Measurements from ENCODE around the gene SUPT5H. TPM values are rescaled to one million over a fixed set of nuclear protein-coding genes. Genes with fewer than 3 reads are reported as not detected.
A peak's percentile ranks its signal among the peaks of the same experiment; 100 is the strongest.

Gene SUPT5H
- total RNA-seq, 1 experiment from 2014 or later = 171 TPM

GRCh38 chr19:39498798-39499642 lies 53.6 kb downstream of the SUPT5H start, which contains the start of gene DLL3:
DLL3 (plus strand) TSS chr19:39498947; CDS start chr19:39498975, 28 bp downstream.
- H3K27me3 Mint-ChIP-seq (ENCODE audit: insufficient read depth, unreplicated experiment) = peaks cover 21% of the 10 kb centered on the region
- DNase-seq = peak in 1 of 2 experiments; percentile 65
- H3K4me1 Mint-ChIP-seq (ENCODE audit: low read depth, unreplicated experiment) = peaks cover 16% of the 10 kb centered on the region
- intact Hi-C loops (cut with micrococcal nuclease; ENCODE audit: unreplicated experiment) = loop anchor here (1.0 to 2.0 kb wide), 2 partner anchors 33 to 42 kb away; partner anchors contain the start of genes EID2 and EID2B
- H3K36me3 ChIP-seq (ENCODE audit: control insufficient read depth, insufficient read depth, low read length) = no peaks in the 10 kb centered on the region
- H3K36me3 Mint-ChIP-seq (ENCODE audit: insufficient read depth, unreplicated experiment) = no peaks in the 10 kb centered on the region
- peaks cover 1% of the 10 kb centered on the region for H3K27me3 ChIP-seq (replicated peaks; ENCODE audit: control insufficient read depth, insufficient read depth, low read length)
- peak within 1 kb of the TSS; percentile 35 for H3K4me3 ChIP-seq (ENCODE audit: low read depth, low read length)
- H3K4me1 ChIP-seq = peaks cover 18% of the 10 kb centered on the region
- H3K27ac Mint-ChIP-seq (ENCODE audit: unreplicated experiment) = no peak within 1 kb of the TSS
- no peaks in the 10 kb centered on the region for H3K9me3 ChIP-seq
- peak within 1 kb of the TSS; percentile 85 for H3K4me3 Mint-ChIP-seq (ENCODE audit: unreplicated experiment)
- ChIA-PET POLR2A (interaction anchor here (0.6 to 0.8 kb wide), 3 partner anchors 33 to 1566 kb away, joined by 4 to 9 read pairs (median 6); partner anchors contain the start of gene RPS16), CTCF (interaction anchor here (0.6 to 2.1 kb wide), 10 partner anchors 9 to 243 kb away, joined by 3 to 21 read pairs (median 10); partner anchors contain the start of gene EID2B)
- TF ChIP-seq CTCF (IDR thresholded peaks at IDR 0.05; ENCODE audit: insufficient read depth in 1 of 2, low read depth in 1 of 2, low read length in 1 of 2, severe bottlenecking in 1 of 2, unreplicated experiment in 1 of 2) = no peak
- no peaks in the 10 kb centered on the region for H3K9me3 Mint-ChIP-seq (ENCODE audit: unreplicated experiment)
- BruUV-seq (replicated peaks) = no TSS peak

DNA sequence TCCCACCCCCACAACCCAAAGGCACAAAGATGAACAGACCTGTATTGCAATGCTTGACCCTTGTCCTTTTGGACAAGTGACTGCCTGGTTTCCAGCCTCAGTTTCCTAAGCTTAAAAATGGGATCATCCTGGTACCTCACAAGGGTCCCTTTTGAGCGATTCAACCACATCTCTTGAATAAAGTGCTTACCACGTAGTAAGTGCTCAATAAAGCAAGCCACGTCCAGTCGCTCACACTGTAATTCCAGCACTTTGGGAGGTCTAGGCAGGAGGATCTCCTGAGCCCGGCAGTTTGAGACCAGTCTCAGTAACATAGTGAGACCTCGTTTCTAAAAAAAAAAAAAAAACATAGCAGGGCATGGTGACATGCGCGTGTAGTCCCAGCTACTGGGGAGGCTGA lies 54.5 kb downstream of the SUPT5H start:
- peaks cover 1% of the 10 kb centered on the region for H3K27me3 ChIP-seq (replicated peaks; ENCODE audit: control insufficient read depth, insufficient read depth, low read length)
- peak overlapping the region; percentile 85 for H3K4me3 Mint-ChIP-seq (ENCODE audit: unreplicated experiment)
- H3K27ac Mint-ChIP-seq (ENCODE audit: unreplicated experiment) = no peak overlapping the region
- H3K36me3 ChIP-seq (ENCODE audit: control insufficient read depth, insufficient read depth, low read length) = no peaks in the 10 kb centered on the region
- POLR2A ChIA-PET = no interaction called here
- DNase-seq = no peak
- peaks cover 28% of the 10 kb centered on the region for H3K27me3 Mint-ChIP-seq (ENCODE audit: insufficient read depth, unreplicated experiment)
- H3K4me3 ChIP-seq (ENCODE audit: low read depth, low read length) = no peak overlapping the region
- intact Hi-C loops (cut with micrococcal nuclease; ENCODE audit: unreplicated experiment) = loop anchor here (2.0 kb wide), 1 partner anchor 41 kb away; the partner anchor contains the start of gene EID2
- peaks cover 18% of the 10 kb centered on the region for H3K4me1 ChIP-seq
- no TSS peak for BruUV-seq (replicated peaks)
- peaks cover 16% of the 10 kb centered on the region for H3K4me1 Mint-ChIP-seq (ENCODE audit: low read depth, unreplicated experiment)
- H3K9me3 ChIP-seq = no peaks in the 10 kb centered on the region
- no peak for TF ChIP-seq CTCF (IDR thresholded peaks at IDR 0.05; ENCODE audit: insufficient read depth in 1 of 2, low read depth in 1 of 2, low read length in 1 of 2, severe bottlenecking in 1 of 2, unreplicated experiment in 1 of 2)
- H3K9me3 Mint-ChIP-seq (ENCODE audit: unreplicated experiment) = no peaks in the 10 kb centered on the region
- CTCF ChIA-PET = interaction anchor here (0.6 kb wide), 2 partner anchors 30 to 59 kb away, joined by 3 to 11 read pairs; no protein-coding TSS in a partner anchor
- no peaks in the 10 kb centered on the region for H3K36me3 Mint-ChIP-seq (ENCODE audit: insufficient read depth, unreplicated experiment)

- Mint-ChIP-seq H3K4me3 (ENCODE audit: unreplicated experiment) (peak overlapping the region; percentile 26), H3K4me1 (ENCODE audit: low read depth, unreplicated experiment) (peaks cover 16% of the 10 kb centered on the region), H3K27ac (ENCODE audit: unreplicated experiment) (no peak overlapping the region), H3K36me3 (ENCODE audit: insufficient read depth, unreplicated experiment) (no peaks in the 10 kb centered on the region), H3K27me3 (ENCODE audit: insufficient read depth, unreplicated experiment) (peaks cover 29% of the 10 kb centered on the region), H3K9me3 (ENCODE audit: unreplicated experiment) (no peaks in the 10 kb centered on the region)
- H3K27me3 ChIP-seq (replicated peaks; ENCODE audit: control insufficient read depth, insufficient read depth, low read length) = peaks cover 1% of the 10 kb centered on the region
- no peaks in the 10 kb centered on the region for H3K36me3 ChIP-seq (ENCODE audit: control insufficient read depth, insufficient read depth, low read length)
- no peak for TF ChIP-seq CTCF (IDR thresholded peaks at IDR 0.05; ENCODE audit: insufficient read depth in 1 of 2, low read depth in 1 of 2, low read length in 1 of 2, severe bottlenecking in 1 of 2, unreplicated experiment in 1 of 2)
- ChIA-PET CTCF (interaction anchor here (0.6 to 0.9 kb wide), 3 partner anchors 29 to 60 kb away, joined by 3 to 11 read pairs (median 3); no protein-coding TSS in a partner anchor), POLR2A (interaction anchor here (0.6 kb wide), 1 partner anchor 924 kb away, joined by 3 read pairs; no protein-coding TSS in a partner anchor)
- peaks cover 18% of the 10 kb centered on the region for H3K4me1 ChIP-seq
- DNase-seq = no peak
- intact Hi-C loops (cut with micrococcal nuclease; ENCODE audit: unreplicated experiment) = no loop called here
- no TSS peak for BruUV-seq (replicated peaks)
- no peak overlapping the region for H3K4me3 ChIP-seq (ENCODE audit: low read depth, low read length)
- H3K9me3 ChIP-seq = no peaks in the 10 kb centered on the region
Measured at GRCh38 chr19:39500543-39500942, 55.2 kb downstream of the SUPT5H start.

All from Caco-2 (cell line).